OCI-LY1 (cell line): ENCODE measurements around the gene SDCCAG8.

Experiments
- H2AFZ ChIP-seq: fragments of 200-600 bp; sonication (generic), shearing (Covaris generic); 2 replicates; pipeline ENCODE4 v1.6.0; 2014; ENCODE audit warnings: antibody characterized with exemption, mild to moderate bottlenecking, low read length
- H3F3A ChIP-seq: fragments of 200-600 bp; sonication (generic), shearing (Covaris generic); 2 replicates; pipeline ENCODE4 v1.6.0; 2014; ENCODE audit warnings: mild to moderate bottlenecking, antibody characterized with exemption, low read length, moderate library complexity; ENCODE audit not compliant: insufficient read depth
- H3K27ac ChIP-seq: fragments of 200-600 bp; sonication (generic); 2 replicates; pipeline ENCODE4 v1.5.1; 2014; ENCODE audit warnings: low read length, mixed run types, mild to moderate bottlenecking, low read depth; ENCODE audit not compliant: poor library complexity, severe bottlenecking
- H3K27me3 ChIP-seq: fragments of 200-600 bp; sonication (generic); 2 replicates; pipeline ENCODE4 v1.6.0; 2014; ENCODE audit warnings: antibody characterized with exemption, mild to moderate bottlenecking, low read length, moderate library complexity; ENCODE audit not compliant: insufficient read depth
- H3K36me3 ChIP-seq: fragments of 200-600 bp; sonication (generic); 2 replicates; pipeline ENCODE4 v1.6.1; 2014; ENCODE audit warnings: mild to moderate bottlenecking, antibody characterized with exemption, low read length, moderate library complexity, mixed read lengths; ENCODE audit not compliant: insufficient read depth
- H3K4me1 ChIP-seq: fragments of 200-600 bp; sonication (generic); 2 replicates; pipeline ENCODE4 v1.5.1; 2014; ENCODE audit warnings: mild to moderate bottlenecking, low read length, moderate library complexity; ENCODE audit not compliant: insufficient read depth, severe bottlenecking
- H3K4me2 ChIP-seq: fragments of 200-600 bp; sonication (generic), shearing (Covaris generic); 2 replicates; pipeline ENCODE4 v1.6.1; 2014; ENCODE audit warnings: low read length
- H3K4me3 ChIP-seq: fragments of 200-600 bp; sonication (generic); 2 replicates; pipeline ENCODE4 v1.5.1; 2014; ENCODE audit warnings: low read length, low read depth, mild to moderate bottlenecking, mixed read lengths; ENCODE audit not compliant: poor library complexity, severe bottlenecking
- H3K79me2 ChIP-seq: fragments of 200-600 bp; shearing (Covaris generic); 2 replicates; pipeline ENCODE4 v1.6.1; 2016; ENCODE audit warnings: mixed run types, low read length, mixed read lengths; ENCODE audit not compliant: insufficient read depth
- H3K9ac ChIP-seq: fragments of 200-600 bp; sonication (generic), shearing (Covaris generic); 2 replicates; pipeline ENCODE4 v1.6.1; 2014; ENCODE audit warnings: mild to moderate bottlenecking, low read length, mixed read lengths
- H3K9me2 ChIP-seq: fragments of 200-600 bp; sonication (generic), shearing (Covaris generic); 2 replicates; pipeline ENCODE4 v1.6.1; 2014; ENCODE audit warnings: low read depth, mild to moderate bottlenecking, low read length, mixed read lengths
- H3K9me3 ChIP-seq: fragments of 200-600 bp; shearing (Covaris generic); 2 replicates; pipeline ENCODE4 v1.6.1; 2014; ENCODE audit warnings: low read length, mixed read lengths
- H4K20me1 ChIP-seq: fragments of 200-600 bp; sonication (generic), shearing (Covaris generic); 2 replicates; pipeline ENCODE4 v1.6.0; 2016; ENCODE audit warnings: mild to moderate bottlenecking, low read length; ENCODE audit not compliant: insufficient read depth
- EZH2 ChIP-seq: fragments of 200-600 bp; sonication (generic), shearing (Covaris generic); IDR thresholded peaks from 2 replicates; pipeline ENCODE4 v1.8.0; 2017; ENCODE audit warnings: borderline replicate concordance, mixed run types, mild to moderate bottlenecking, antibody characterized with exemption, low read length, moderate library complexity, mixed read lengths
- TF ChIP-seq, protein P1 (sequence below): fragments of 200-600 bp; sonication (generic), shearing (Covaris generic); IDR thresholded peaks from 2 replicates; pipeline ENCODE4 v1.5.1; 2017; ENCODE audit warnings: mild to moderate bottlenecking, antibody characterized with exemption, low read length, moderate library complexity, mixed read lengths

Gene SDCCAG8

DNA sequence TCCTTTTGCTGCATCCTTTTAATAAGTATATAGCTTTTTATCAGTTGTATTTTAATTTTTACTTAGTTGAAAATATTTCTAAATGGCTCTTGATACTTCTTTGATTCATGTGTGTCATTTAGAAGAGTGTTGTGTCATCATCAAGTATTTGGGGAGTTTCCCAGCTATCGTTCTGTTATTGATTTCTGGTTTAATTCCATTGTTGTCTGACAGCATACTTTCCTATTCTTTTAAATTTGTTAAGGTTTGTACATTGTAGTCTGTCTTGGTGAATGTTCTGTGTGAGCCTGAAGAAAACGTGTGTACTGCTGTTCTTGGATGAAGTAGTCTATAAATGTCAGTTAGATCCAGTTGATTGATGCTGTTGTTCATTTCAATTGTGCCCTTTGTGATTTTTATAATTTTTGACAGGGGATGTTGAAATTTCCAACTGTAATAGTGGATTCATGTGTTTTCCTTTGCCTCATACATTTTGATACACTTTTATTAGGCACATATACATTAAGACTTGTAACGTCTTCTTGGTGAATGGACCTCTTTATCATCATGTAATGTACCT lies 24.8 kb downstream of the SDCCAG8 start:
- H3F3A ChIP-seq, result no peaks in the 10 kb centered on the region
- H3K36me3 ChIP-seq, result peaks cover 17% of the 10 kb centered on the region
- H3K27ac ChIP-seq, result no peak overlapping the region
- H2AFZ ChIP-seq, result no peak overlapping the region
- no peaks in the 10 kb centered on the region for H3K9me3 ChIP-seq
- no peak overlapping the region for H3K9ac ChIP-seq
- H3K4me3 ChIP-seq, result no peak overlapping the region
- H3K79me2 ChIP-seq, result no peaks in the 10 kb centered on the region
- H3K4me2 ChIP-seq, result no peak overlapping the region
- no peaks in the 10 kb centered on the region for H3K9me2 ChIP-seq
- H3K4me1 ChIP-seq, result no peaks in the 10 kb centered on the region
- no peaks in the 10 kb centered on the region for H4K20me1 ChIP-seq
- TF ChIP-seq, protein P1, sequence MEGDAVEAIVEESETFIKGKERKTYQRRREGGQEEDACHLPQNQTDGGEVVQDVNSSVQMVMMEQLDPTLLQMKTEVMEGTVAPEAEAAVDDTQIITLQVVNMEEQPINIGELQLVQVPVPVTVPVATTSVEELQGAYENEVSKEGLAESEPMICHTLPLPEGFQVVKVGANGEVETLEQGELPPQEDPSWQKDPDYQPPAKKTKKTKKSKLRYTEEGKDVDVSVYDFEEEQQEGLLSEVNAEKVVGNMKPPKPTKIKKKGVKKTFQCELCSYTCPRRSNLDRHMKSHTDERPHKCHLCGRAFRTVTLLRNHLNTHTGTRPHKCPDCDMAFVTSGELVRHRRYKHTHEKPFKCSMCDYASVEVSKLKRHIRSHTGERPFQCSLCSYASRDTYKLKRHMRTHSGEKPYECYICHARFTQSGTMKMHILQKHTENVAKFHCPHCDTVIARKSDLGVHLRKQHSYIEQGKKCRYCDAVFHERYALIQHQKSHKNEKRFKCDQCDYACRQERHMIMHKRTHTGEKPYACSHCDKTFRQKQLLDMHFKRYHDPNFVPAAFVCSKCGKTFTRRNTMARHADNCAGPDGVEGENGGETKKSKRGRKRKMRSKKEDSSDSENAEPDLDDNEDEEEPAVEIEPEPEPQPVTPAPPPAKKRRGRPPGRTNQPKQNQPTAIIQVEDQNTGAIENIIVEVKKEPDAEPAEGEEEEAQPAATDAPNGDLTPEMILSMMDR, result no peak
- TF ChIP-seq EZH2, result no peak
- no peaks in the 10 kb centered on the region for H3K27me3 ChIP-seq

DNA sequence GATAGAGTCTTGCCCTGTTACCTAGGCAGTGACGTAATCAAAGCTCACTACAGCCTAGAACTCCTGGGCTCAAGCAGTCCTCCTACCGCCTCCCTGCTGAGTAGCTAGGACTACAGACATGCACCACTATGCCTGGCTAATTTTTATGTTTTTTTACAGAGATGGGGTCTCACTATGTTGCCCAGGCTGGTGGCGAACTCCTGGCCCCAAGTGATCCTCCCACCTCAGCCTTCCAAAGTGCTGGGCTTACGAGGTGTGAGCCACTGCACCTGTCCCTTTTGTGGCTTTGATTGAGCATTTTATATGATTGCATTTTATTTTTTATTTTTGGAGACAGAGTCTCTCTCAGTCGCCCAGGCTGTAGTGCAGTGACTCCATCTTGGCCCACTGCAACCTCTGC lies 25.8 kb downstream of the SDCCAG8 start:
- Histone ChIP-seq H3K36me3 (peaks cover 11% of the 10 kb centered on the region), H2AFZ (no peak overlapping the region), H3K4me1 (peaks cover 9% of the 10 kb centered on the region), H3K27me3 (no peaks in the 10 kb centered on the region), H3K79me2 (no peaks in the 10 kb centered on the region), H3K9me3 (no peaks in the 10 kb centered on the region), H3K9ac (no peak overlapping the region), H3K9me2 (no peaks in the 10 kb centered on the region), H3K4me2 (no peak overlapping the region), H4K20me1 (no peaks in the 10 kb centered on the region), H3K27ac (no peak overlapping the region), H3K4me3 (no peak overlapping the region), H3F3A (no peaks in the 10 kb centered on the region)
- no peak for TF ChIP-seq EZH2
- TF ChIP-seq, protein P1, result no peak

DNA sequence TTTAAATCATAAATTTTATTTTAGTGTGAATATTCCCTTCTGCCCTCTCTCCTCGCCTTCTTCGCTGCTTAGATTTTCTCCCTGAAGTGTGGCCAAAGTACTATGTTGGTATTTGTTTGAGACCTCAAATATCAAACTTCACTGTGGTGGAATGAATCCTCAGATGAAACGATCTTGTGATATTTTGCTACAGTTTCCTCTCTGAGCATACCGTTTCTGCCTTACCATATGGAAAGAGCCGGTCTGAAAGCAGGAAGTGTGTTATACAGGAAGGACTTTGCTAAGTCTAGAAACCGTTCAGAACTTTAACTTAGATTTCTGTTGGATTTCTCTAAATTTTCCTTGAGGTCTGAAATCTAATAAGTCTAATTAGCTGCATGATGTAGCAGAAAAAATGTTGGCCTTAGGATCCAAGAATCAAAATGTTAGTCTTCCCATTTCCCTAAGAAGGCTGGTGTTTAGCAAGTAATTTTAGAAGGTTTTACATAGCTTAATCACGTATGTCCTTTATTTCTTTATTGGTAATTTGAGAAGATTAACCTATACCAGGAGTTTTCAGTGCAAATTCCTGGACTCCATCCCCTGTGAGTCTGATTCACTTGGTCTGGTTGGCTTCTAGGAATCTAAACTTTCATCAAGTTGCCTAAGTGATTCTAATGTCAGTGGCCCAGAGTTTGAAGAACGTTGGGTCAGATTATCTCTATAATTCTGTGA lies 30.7 kb downstream of the SDCCAG8 start:
- H3K4me1 ChIP-seq, result peaks cover 26% of the 10 kb centered on the region

More for the DNA sequence above, 30.7 kb downstream of the SDCCAG8 start:
- Histone ChIP-seq H3K27me3 (no peaks in the 10 kb centered on the region), H3K27ac (peak overlapping the region; percentile 29), H2AFZ (no peak overlapping the region), H3K4me3 (no peak overlapping the region), H4K20me1 (no peaks in the 10 kb centered on the region), H3F3A (no peaks in the 10 kb centered on the region), H3K4me2 (no peak overlapping the region; the same call in 1 of the 2 replicates), H3K9me3 (no peaks in the 10 kb centered on the region), H3K9me2 (no peaks in the 10 kb centered on the region), H3K9ac (no peak overlapping the region), H3K36me3 (peaks cover 10% of the 10 kb centered on the region; the same call in 1 of the 2 replicates), H3K79me2 (no peaks in the 10 kb centered on the region)
- TF ChIP-seq, protein P1, result no peak
- TF ChIP-seq EZH2, result no peak
